WERI-Rb-1 (cell line): ENCODE results near the gene RGS12.

ENCODE experiments used
- DNase-seq: peaks from one replicate; pipeline ENCODE4 v3.0.0-alpha.2; 2020
- H3K27ac ChIP-seq: fragments of 250-450 bp; sonication (Bioruptor Pico); 2 replicates; pipeline ENCODE4 v1.5.1; 2020; ENCODE audit warnings: mild to moderate bottlenecking, moderate library complexity
- H3K27me3 ChIP-seq: fragments of 250-450 bp; sonication (Bioruptor Pico); 2 replicates; pipeline ENCODE4 v1.5.1; 2021; ENCODE audit warnings: mild to moderate bottlenecking, low read depth, moderate library complexity; ENCODE audit not compliant: insufficient read depth, severe bottlenecking
- H3K36me3 ChIP-seq: fragments of 250-450 bp; sonication (Bioruptor Pico); 2 replicates; pipeline ENCODE4 v1.5.1; 2020; ENCODE audit warnings: mild to moderate bottlenecking, moderate library complexity
- H3K4me3 ChIP-seq: 2 replicates; pipeline ENCODE4 v1.5.1; 2011; ENCODE audit warnings: low read depth, mild to moderate bottlenecking, control low read depth, low read length
- H3K9me3 ChIP-seq: fragments of 250-450 bp; sonication (Bioruptor Pico); 2 replicates; pipeline ENCODE4 v1.5.1; 2021; ENCODE audit warnings: mild to moderate bottlenecking, moderate library complexity; ENCODE audit not compliant: severe bottlenecking
- TF ChIP-seq, protein P1 (sequence below): IDR thresholded peaks from 2 replicates; pipeline ENCODE4 v1.5.1; 2011; ENCODE audit warnings: low read depth, mild to moderate bottlenecking, control low read depth, inconsistent platforms, low read length

The RGS12 gene

DNA sequence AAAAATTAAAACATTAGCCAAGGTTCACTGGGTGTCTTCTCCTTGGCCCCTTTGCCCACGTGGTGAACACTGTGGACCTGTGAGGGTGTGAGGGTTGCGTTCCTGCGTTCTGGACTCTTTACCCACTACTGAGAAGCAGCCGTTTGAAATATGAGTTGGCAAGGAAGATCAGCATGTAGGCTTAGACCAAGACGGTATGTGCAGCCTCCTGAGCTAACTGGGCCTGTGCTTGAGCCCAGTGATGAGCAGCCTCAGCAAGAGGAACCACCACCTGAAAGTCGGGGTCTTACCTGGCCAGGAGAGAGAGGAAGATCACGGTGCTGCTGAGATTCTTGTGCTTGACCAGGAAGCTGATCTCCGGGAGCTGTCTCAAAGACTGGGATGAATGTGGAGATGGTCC lies 19.5 kb downstream of the RGS12 start:
- H3K9me3 ChIP-seq, result no peaks in the 10 kb centered on the region

GRCh38 chr4:3313139-3313538 lies 20.3 kb downstream of the RGS12 start:
- no peaks in the 10 kb centered on the region for H3K27me3 ChIP-seq
- DNase-seq, result no peak
- H3K9me3 ChIP-seq, result no peaks in the 10 kb centered on the region
- H3K4me3 ChIP-seq, result no peak overlapping the region
- H3K36me3 ChIP-seq, result peaks cover 31% of the 10 kb centered on the region
- H3K27ac ChIP-seq, result no peak overlapping the region
- TF ChIP-seq, protein P1, sequence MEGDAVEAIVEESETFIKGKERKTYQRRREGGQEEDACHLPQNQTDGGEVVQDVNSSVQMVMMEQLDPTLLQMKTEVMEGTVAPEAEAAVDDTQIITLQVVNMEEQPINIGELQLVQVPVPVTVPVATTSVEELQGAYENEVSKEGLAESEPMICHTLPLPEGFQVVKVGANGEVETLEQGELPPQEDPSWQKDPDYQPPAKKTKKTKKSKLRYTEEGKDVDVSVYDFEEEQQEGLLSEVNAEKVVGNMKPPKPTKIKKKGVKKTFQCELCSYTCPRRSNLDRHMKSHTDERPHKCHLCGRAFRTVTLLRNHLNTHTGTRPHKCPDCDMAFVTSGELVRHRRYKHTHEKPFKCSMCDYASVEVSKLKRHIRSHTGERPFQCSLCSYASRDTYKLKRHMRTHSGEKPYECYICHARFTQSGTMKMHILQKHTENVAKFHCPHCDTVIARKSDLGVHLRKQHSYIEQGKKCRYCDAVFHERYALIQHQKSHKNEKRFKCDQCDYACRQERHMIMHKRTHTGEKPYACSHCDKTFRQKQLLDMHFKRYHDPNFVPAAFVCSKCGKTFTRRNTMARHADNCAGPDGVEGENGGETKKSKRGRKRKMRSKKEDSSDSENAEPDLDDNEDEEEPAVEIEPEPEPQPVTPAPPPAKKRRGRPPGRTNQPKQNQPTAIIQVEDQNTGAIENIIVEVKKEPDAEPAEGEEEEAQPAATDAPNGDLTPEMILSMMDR, result no peak

More for the DNA sequence above, 19.5 kb downstream of the RGS12 start:
- Histone ChIP-seq H3K4me3 (no peak overlapping the region), H3K27ac (no peak overlapping the region), H3K27me3 (no peaks in the 10 kb centered on the region), H3K36me3 (peaks cover 23% of the 10 kb centered on the region)
- no peak for DNase-seq
- TF ChIP-seq, protein P1, result no peak

DNA sequence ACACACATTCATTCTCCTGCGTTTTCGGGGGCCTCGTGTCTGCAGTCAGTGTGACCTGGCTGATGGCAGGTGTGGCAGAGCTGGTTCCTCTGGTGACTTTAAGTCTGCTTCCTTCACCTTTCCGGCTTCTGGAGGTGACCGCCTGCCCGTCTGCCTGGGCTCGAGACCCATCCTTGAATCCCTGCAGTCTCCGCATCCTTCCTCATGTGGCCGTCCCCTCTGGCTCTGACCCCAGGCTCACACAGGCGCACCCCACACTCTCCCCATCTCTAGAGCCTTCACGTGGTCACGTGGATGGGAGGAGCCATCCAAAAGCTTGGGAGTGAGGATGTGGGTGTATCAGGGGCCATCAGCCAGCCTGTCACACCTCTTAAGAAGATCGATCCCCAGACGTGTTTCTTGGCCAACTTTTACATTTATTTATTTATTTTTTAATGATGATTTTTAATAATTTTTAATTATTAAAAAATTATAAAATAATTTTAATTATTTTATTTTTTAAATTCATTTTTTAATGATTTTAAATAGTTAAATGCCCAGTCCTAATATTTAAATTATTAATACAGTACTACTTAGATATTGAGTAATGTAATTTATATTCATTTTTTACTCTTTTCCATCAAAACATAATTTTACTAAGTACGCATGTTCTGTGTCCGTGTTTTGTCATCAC lies 20.9 kb downstream of the RGS12 start:
- no peak for DNase-seq
- Histone ChIP-seq H3K36me3 (peaks cover 36% of the 10 kb centered on the region), H3K9me3 (no peaks in the 10 kb centered on the region), H3K27me3 (no peaks in the 10 kb centered on the region), H3K27ac (no peak overlapping the region), H3K4me3 (no peak overlapping the region)
- TF ChIP-seq, protein P1, result no peak

DNA sequence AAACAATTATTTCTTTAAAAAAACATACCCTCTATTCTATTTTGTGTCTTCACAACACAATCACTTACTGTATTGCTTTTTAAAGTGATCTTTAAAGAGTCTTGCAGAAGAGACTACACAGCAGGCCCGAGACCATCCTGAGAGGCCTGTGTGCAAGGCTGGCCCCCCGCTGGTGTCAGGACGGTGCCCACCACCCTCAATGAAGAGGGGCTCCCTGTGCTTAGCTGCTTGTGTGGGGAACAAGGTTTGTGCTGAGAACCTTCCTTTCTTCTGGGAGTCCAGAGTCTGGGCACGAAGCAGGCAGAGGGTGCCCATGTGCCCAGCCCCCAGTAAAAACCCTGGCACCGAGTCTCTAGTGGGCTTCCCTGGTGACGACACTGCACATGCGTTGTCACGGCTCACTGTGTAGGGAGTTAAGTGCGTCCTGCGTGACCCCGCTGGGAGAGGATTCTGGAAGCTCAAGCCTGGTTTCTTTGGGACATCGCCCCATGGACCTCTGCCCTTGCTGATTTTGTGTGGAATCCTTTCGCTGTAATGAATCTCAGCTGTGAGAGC lies 22.0 kb downstream of the RGS12 start:
- Histone ChIP-seq H3K27ac (no peak overlapping the region), H3K4me3 (no peak overlapping the region), H3K9me3 (no peaks in the 10 kb centered on the region), H3K27me3 (no peaks in the 10 kb centered on the region), H3K36me3 (peaks cover 44% of the 10 kb centered on the region)
- TF ChIP-seq, protein P1, result no peak
- DNase-seq, result no peak

- TF ChIP-seq, protein P1, result no peak
- Histone ChIP-seq H3K27me3 (no peaks in the 10 kb centered on the region), H3K4me3 (no peak overlapping the region), H3K9me3 (no peaks in the 10 kb centered on the region), H3K36me3 (peaks cover 52% of the 10 kb centered on the region), H3K27ac (no peak overlapping the region)
- no peak for DNase-seq
Measured at GRCh38 chr4:3315566-3315965, 22.7 kb downstream of the RGS12 start.

DNA sequence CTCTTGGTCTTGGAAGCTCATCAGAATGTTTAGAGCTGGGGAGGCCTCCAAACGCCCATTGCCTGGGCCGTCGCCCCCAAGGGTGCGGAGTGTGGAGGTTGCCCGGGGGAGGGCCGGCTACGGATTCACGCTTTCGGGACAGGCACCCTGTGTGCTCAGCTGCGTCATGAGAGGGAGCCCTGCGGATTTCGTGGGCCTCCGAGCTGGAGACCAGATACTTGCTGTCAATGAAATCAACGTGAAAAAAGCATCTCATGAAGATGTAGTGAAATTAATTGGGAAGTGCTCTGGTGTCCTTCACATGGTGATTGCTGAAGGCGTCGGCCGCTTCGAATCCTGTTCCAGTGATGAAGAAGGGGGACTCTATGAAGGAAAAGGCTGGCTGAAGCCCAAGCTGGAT lies 23.3 kb downstream of the RGS12 start:
- DNase-seq, result no peak
- Histone ChIP-seq H3K27ac (no peak overlapping the region), H3K9me3 (no peaks in the 10 kb centered on the region), H3K4me3 (no peak overlapping the region), H3K27me3 (no peaks in the 10 kb centered on the region), H3K36me3 (peaks cover 58% of the 10 kb centered on the region)
- TF ChIP-seq, protein P1, result no peak
